H1 (cell line): ENCODE data around the gene TLK2. TPM values are rescaled to one million over a fixed set of nuclear protein-coding genes. Genes with fewer than 3 reads are reported as not detected.

Source experiments
- CTCF ChIA-PET: fragments of 300-600 bp; sonication (Branson Sonifier 250); formaldehyde crosslinking; loops from one replicate; lab custom pipeline; 2021; ENCODE audit not compliant: partially characterized antibody; lab: Charles Lee
- POLR2A ChIA-PET: fragments of 300-600 bp; sonication (Branson Sonifier 250); formaldehyde crosslinking; loops from one replicate; lab custom pipeline; 2021; ENCODE audit warnings: inconsistent platforms; ENCODE audit not compliant: partially characterized antibody; lab: Charles Lee
- DNase-seq, 2 experiments: peaks; one replicate each; pipeline versions ENCODE4 v3.0.0 to v3.0.0-alpha.2; 2010 to 2022; ENCODE audit warnings: low spot score in 2 of 2, low read depth in 1 of 2, mixed read lengths in 1 of 2
- FAIRE-seq: peaks from 2 replicates; lab custom pipeline; 2011; peaks lifted over from hg19 to GRCh38; lab: Jason Lieb, UNC
- H2AFZ ChIP-seq: 2 replicates; pipeline ENCODE4 v1.8.1; 2012; ENCODE audit warnings: low read length, inconsistent platforms
- H2AK5ac ChIP-seq: 2 replicates; pipeline ENCODE4 v1.6.1; 2013; ENCODE audit warnings: low read depth, low read length
- H2BK120ac ChIP-seq: replicated peaks from 2 replicates; pipeline ENCODE3; 2013; ENCODE audit warnings: low read depth, low read length, inconsistent platforms
- H2BK12ac ChIP-seq: 2 replicates; pipeline ENCODE4 v1.6.1; 2013; ENCODE audit warnings: low read depth, low read length
- H2BK15ac ChIP-seq: 2 replicates; pipeline ENCODE4 v1.6.1; 2013; ENCODE audit warnings: low read length
- H2BK20ac ChIP-seq: 2 replicates; pipeline ENCODE4 v1.6.1; 2013; ENCODE audit warnings: low read length
- H2BK5ac ChIP-seq: 2 replicates; pipeline ENCODE4 v1.6.1; 2013; ENCODE audit warnings: low read depth, low read length
- H3K14ac ChIP-seq: 2 replicates; pipeline ENCODE4 v1.6.1; 2013; ENCODE audit warnings: inconsistent platforms; ENCODE audit not compliant: insufficient read length
- H3K18ac ChIP-seq: 2 replicates; pipeline ENCODE4 v1.6.1; 2013; ENCODE audit warnings: low read length; ENCODE audit errors: extremely low read depth
- H3K23ac ChIP-seq: 2 replicates; pipeline ENCODE4 v1.6.1; 2013; ENCODE audit warnings: inconsistent platforms; ENCODE audit not compliant: insufficient read length
- H3K23me2 ChIP-seq: 2 replicates; pipeline ENCODE4 v1.6.1; 2013; ENCODE audit warnings: low read depth, low read length
- H3K27ac ChIP-seq: 2 replicates; pipeline ENCODE4 v1.6.1; 2011; ENCODE audit warnings: low read depth, low read length, inconsistent platforms
- H3K27me3 ChIP-seq, 4 experiments: replicated peaks in 1 of 4; 1 replicate in 1 of 4; 2 replicates in 3 of 4; pipeline versions ENCODE4 v1.6.1 to v1.8.1; 2011 to 2013; ENCODE audit warnings: low read length in 3 of 4, mild to moderate bottlenecking in 3 of 4, inconsistent platforms in 2 of 4, mixed read lengths in 2 of 4, moderate library complexity in 1 of 4; ENCODE audit not compliant: control insufficient read depth in 3 of 4, insufficient read depth in 3 of 4; ENCODE audit errors: extremely low read depth in 1 of 4
- H3K36me3 ChIP-seq, 4 experiments: 2 replicates each; pipeline versions ENCODE4 v1.6.1 to v1.8.1; 2011 to 2013; ENCODE audit warnings: mild to moderate bottlenecking in 4 of 4, low read length in 3 of 4, moderate library complexity in 2 of 4, control low read depth in 1 of 4, inconsistent platforms in 1 of 4; ENCODE audit not compliant: insufficient read depth in 4 of 4, control insufficient read depth in 2 of 4
- H3K4ac ChIP-seq: replicated peaks from 2 replicates; pipeline ENCODE3; 2013; ENCODE audit warnings: low read length, low read depth, mixed read lengths, inconsistent platforms; ENCODE audit not compliant: insufficient read length
- H3K4me1 ChIP-seq, 4 experiments: replicated peaks in 1 of 4; 1 replicate in 1 of 4; 2 replicates in 3 of 4; pipeline versions ENCODE4 v1.6.1 to v1.8.1; 2011 to 2013; ENCODE audit warnings: low read length in 3 of 4, inconsistent platforms in 2 of 4, mixed read lengths in 1 of 4; ENCODE audit not compliant: insufficient read depth in 4 of 4, control insufficient read depth in 3 of 4
- H3K4me2 ChIP-seq, 2 experiments: 2 replicates each; pipeline versions ENCODE4 v1.6.1 to v1.8.1; 2011 to 2013; ENCODE audit warnings: low read depth in 2 of 2, low read length in 2 of 2, control low read depth in 1 of 2, inconsistent platforms in 1 of 2, mild to moderate bottlenecking in 1 of 2; ENCODE audit not compliant: insufficient read depth in 1 of 2
- H3K4me3 ChIP-seq, 4 experiments: fragments of 200-600, 300-600 bp in 1 of 4; sonication (generic), shearing (Covaris generic), sonication (Bioruptor Twin) in 1 of 4; 2 replicates each; pipeline versions ENCODE4 v1.5.1 to v1.8.1; 2011 to 2016; ENCODE audit warnings: low read length in 4 of 4, low read depth in 3 of 4, control low read depth in 2 of 4, inconsistent platforms in 2 of 4, mild to moderate bottlenecking in 2 of 4, mixed read lengths in 1 of 4, moderate library complexity in 1 of 4; ENCODE audit not compliant: insufficient read depth in 2 of 4; ENCODE audit errors: extremely low read depth in 1 of 4
- H3K56ac ChIP-seq: replicated peaks from 2 replicates; pipeline ENCODE3; 2013; ENCODE audit warnings: low read depth, mild to moderate bottlenecking, mixed read lengths, low read length, inconsistent platforms; ENCODE audit not compliant: insufficient read length
- H3K79me1 ChIP-seq: 2 replicates; pipeline ENCODE4 v1.6.1; 2013; ENCODE audit warnings: low read depth, low read length, control low read depth
- H3K79me2 ChIP-seq, 2 experiments: 2 replicates each; pipeline versions ENCODE4 v1.6.1 to v1.8.1; 2012 to 2013; ENCODE audit warnings: low read length in 2 of 2, mild to moderate bottlenecking in 2 of 2, inconsistent platforms in 1 of 2; ENCODE audit not compliant: insufficient read depth in 2 of 2, control insufficient read depth in 1 of 2
- H3K9ac ChIP-seq, 4 experiments: replicated peaks in 1 of 4; 1 replicate in 1 of 4; 2 replicates in 3 of 4; pipeline versions ENCODE4 v1.6.1 to v1.8.1; 2011 to 2013; ENCODE audit warnings: low read depth in 3 of 4, low read length in 3 of 4, control low read depth in 2 of 4, mild to moderate bottlenecking in 2 of 4, moderate library complexity in 2 of 4, inconsistent platforms in 1 of 4; ENCODE audit errors: extremely low read depth in 1 of 4
- H3K9me3 ChIP-seq, 2 experiments: 2 replicates each; pipeline versions ENCODE4 v1.6.1 to v1.8.1; 2012 to 2013; ENCODE audit warnings: mild to moderate bottlenecking in 2 of 2, moderate library complexity in 2 of 2, control low read depth in 1 of 2, inconsistent platforms in 1 of 2, low read depth in 1 of 2, low read length in 1 of 2, mixed read lengths in 1 of 2; ENCODE audit not compliant: insufficient read depth in 2 of 2
- H4K20me1 ChIP-seq, 2 experiments: replicated peaks in 1 of 2; 2 replicates each; pipeline versions ENCODE3 to v1.8.1; 2011 to 2013; ENCODE audit warnings: inconsistent platforms in 2 of 2, low read length in 2 of 2, mild to moderate bottlenecking in 1 of 2; ENCODE audit not compliant: insufficient read depth in 2 of 2, control insufficient read depth in 1 of 2
- H4K5ac ChIP-seq: 2 replicates; pipeline ENCODE4 v1.6.1; 2013; ENCODE audit warnings: low read length, low read depth, mixed read lengths, inconsistent platforms; ENCODE audit not compliant: insufficient read length
- H4K8ac ChIP-seq: 2 replicates; pipeline ENCODE4 v1.8.0; 2013; ENCODE audit warnings: mild to moderate bottlenecking, moderate library complexity, low read length, inconsistent platforms; ENCODE audit not compliant: insufficient read depth; ENCODE audit errors: extremely low read depth
- H4K91ac ChIP-seq: replicated peaks from 2 replicates; pipeline ENCODE3; 2013; ENCODE audit warnings: low read length, mixed read lengths, inconsistent platforms; ENCODE audit not compliant: insufficient read length
- HDAC6 ChIP-seq: IDR thresholded peaks from one replicate; pipeline ENCODE4 v1.7.1; 2012; ENCODE audit warnings: low read depth, mild to moderate bottlenecking, inconsistent platforms, low read length, moderate library complexity
- RBBP5 ChIP-seq: IDR thresholded peaks from 2 replicates; pipeline ENCODE4 v1.7.1; 2012; ENCODE audit warnings: low read depth, mild to moderate bottlenecking, inconsistent platforms, low read length, moderate library complexity, borderline replicate concordance
- RNF2 ChIP-seq: fragments of 200-900, 300-1000 bp; sonication (generic); IDR thresholded peaks from 2 replicates; pipeline ENCODE4 v1.7.1; 2016; ENCODE audit warnings: borderline replicate concordance, low read depth, mild to moderate bottlenecking, antibody characterized with exemption, low read length; ENCODE audit not compliant: poor library complexity, severe bottlenecking; ENCODE audit errors: missing control alignments
- WGBS, 2 experiments: shearing (Covaris generic) in 1 of 2; methylation state at CpG; one replicate each; pipeline versions ENCODE4 v1.1.6 to v1.1.7; 2013 to 2015; ENCODE audit warnings: low lambda C conversion rate in 2 of 2, mixed read lengths in 2 of 2, inconsistent platforms in 1 of 2, low coverage in 1 of 2, missing lambda C conversion rate in 1 of 2; ENCODE audit not compliant: insufficient replicate concordance in 2 of 2, insufficient coverage in 1 of 2, insufficient read length in 1 of 2; ENCODE audit errors: extremely low coverage in 1 of 2, missing lambda C conversion rate in 1 of 2; 5-methylcytosine and 5-hydroxymethylcytosine counted together
- polyA plus RNA-seq, 7 experiments: library from polyadenylated mRNA; depleted of rRNA in 3 of 7; stranded (reverse) in 5 of 7; unstranded in 2 of 7; fragments of >200 nt in 5 of 7; fragments of 200-250 nt in 2 of 7; gene quantifications; 1 replicate in 5 of 7; 2 replicates in 1 of 7; 4 replicates in 1 of 7; pipeline versions ENCODE4 v1.2.1 to v1.2.3, GENCODE V29; 2011 to 2013; ENCODE audit warnings: missing spikeins in 2 of 7, mixed read lengths in 2 of 7
- small RNA-seq: library from polyadenylated mRNA; stranded (forward); fragments of <200 nt; extraction: miRNeasy Mini kit (QIAGEN cat#:217004); gene quantifications from one replicate; pipeline ENCODE3, GENCODE V24; 2013; ENCODE audit not compliant: insufficient read depth
- total RNA-seq: library from RNA; stranded (reverse); fragmentation: NEBNext Ultra II Directional; extraction: Animal tissue kit (Norgen Biotek cat#: 25700); gene quantifications from 2 replicates; pipeline ENCODE4 v1.2.1, GENCODE V29; 2021

Gene TLK2
- total and polyA plus RNA-seq, 2 of the 8 experiments (the other 6 are each of a cell fraction or from before 2014, with no cell fraction given), result 43.1 to 59.9 TPM

DNA sequence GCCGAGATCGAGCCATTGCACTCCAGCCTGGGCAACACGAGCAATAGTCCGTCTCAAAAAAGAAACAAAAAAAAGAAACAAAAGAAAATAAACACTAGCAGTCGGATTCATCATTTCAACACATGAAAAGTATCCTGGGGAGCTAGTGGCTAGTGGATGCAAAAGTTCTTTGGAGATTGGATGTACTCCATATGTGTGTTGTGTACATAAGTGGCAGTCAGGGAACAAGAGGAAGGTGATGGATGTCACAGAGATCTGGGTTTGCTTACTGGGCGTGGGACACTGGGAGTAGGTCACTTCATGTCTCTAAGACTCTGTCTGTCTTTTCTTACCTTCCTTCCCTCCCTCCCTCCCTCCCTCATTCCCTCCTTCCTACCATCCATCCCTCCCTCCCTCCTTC, 184.2 kb downstream of the TLK2 start:
- TF ChIP-seq RNF2 (no peak), RBBP5 (no peak), HDAC6 (no peak)
- Histone ChIP-seq H4K91ac (no peak overlapping the region), H2BK12ac (no peak overlapping the region), H2AFZ (no peak overlapping the region), H3K27ac (no peak overlapping the region), H3K36me3 (no peaks in the 10 kb centered on the region; a peak in 1 of 8 replicates), H3K4me2 (no peak overlapping the region), H3K18ac (no peak overlapping the region), H2BK20ac (no peak overlapping the region), H3K9me3 (peaks cover 0 to 4% of the 10 kb centered on the region in 2 experiments; a peak in 1 of 4 replicates), H3K4ac (no peak overlapping the region), H3K4me3 (no peak overlapping the region), H3K56ac (no peak overlapping the region), H4K20me1 (no peaks in the 10 kb centered on the region), H3K79me2 (no peaks in the 10 kb centered on the region), H2AK5ac (no peak overlapping the region), H3K14ac (no peak overlapping the region), H3K27me3 (no peaks in the 10 kb centered on the region), H2BK5ac (no peak overlapping the region), H2BK15ac (no peak overlapping the region), H4K8ac (no peak overlapping the region), H2BK120ac (no peak overlapping the region), H3K23me2 (no peaks in the 10 kb centered on the region), H4K5ac (no peak overlapping the region), H3K9ac (no peak overlapping the region), H3K23ac (no peak overlapping the region), H3K79me1 (no peaks in the 10 kb centered on the region; the same call in 1 of the 2 replicates), H3K4me1 (no peaks in the 10 kb centered on the region)
- WGBS, 2 experiments, result 89% methylated on average over 6 of the region's 6 CpGs; no CpG with 5 or more reads in 1 of the 2 experiments
- FAIRE-seq (no peak), DNase-seq (no peak)
- POLR2A ChIA-PET, result no interaction called here
- CTCF ChIA-PET, result interaction anchor here (0.7 to 1.2 kb wide), 2 partner anchors 33 to 333 kb away, joined by 3 read pairs; no protein-coding TSS in a partner anchor

Small RNA genes lying within 50 kb of the gene (small RNA-seq; reads per million reads assigned to genes)
- gene RF00019, result not detected

Other genes starting within 250 kb of the TLK2 start
- not detected in 2 replicates for gene EFCAB3, start 98.3 kb upstream of the TLK2 start, total RNA-seq
- gene EFCAB3, start 98.3 kb upstream of the TLK2 start, polyA plus RNA-seq (2011; rRNA removed), result not detected in 2 replicates
- gene METTL2A, start 54.9 kb upstream of the TLK2 start, total RNA-seq, result 40.5 and 45.1 TPM in 2 replicates
- 12.0 and 16.2 TPM in 2 replicates for gene METTL2A, start 54.9 kb upstream of the TLK2 start, polyA plus RNA-seq (2011; rRNA removed)
- 23.0 and 24.2 TPM in 2 replicates for gene MRC2, start 148.8 kb downstream of the TLK2 start, total RNA-seq
- gene MRC2, start 148.8 kb downstream of the TLK2 start, polyA plus RNA-seq (2011; rRNA removed), result 7.0 and 17.2 TPM in 2 replicates